PC-3 (cell line): ENCODE results near the gene SLC46A2. TPM values are rescaled to one million over a fixed set of nuclear protein-coding genes. Genes with fewer than 3 reads are reported as not detected.

ENCODE experiments used
- ATAC-seq: fragments of 200-7000 bp; cut with Tn5 transposase; 2 replicates; pipeline ENCODE4 v1.9.1; 2020; ENCODE audit warnings: mild to moderate bottlenecking, moderate library complexity
- BruUV-seq: library from RNA; stranded (reverse); fragments of 400-500 nt; replicated peaks from 2 replicates; lab custom pipeline; 2021; lab: Mats Ljungman, UMichigan
- CTCF ChIA-PET: fragments of 300-600 bp; sonication (Branson Sonifier 250); formaldehyde crosslinking; loops from one replicate; lab custom pipeline; 2022; ENCODE audit warnings: antibody characterized with exemption; lab: Charles Lee
- POLR2A ChIA-PET: fragments of 300-600 bp; sonication (Branson Sonifier 250); formaldehyde crosslinking; loops from one replicate; lab custom pipeline; 2022; ENCODE audit warnings: antibody characterized with exemption; ENCODE audit not compliant: unreplicated experiment; lab: Charles Lee
- DNase-seq: peaks from one replicate; pipeline ENCODE4 v3.0.0-alpha.2; 2015
- H2AFZ ChIP-seq: fragments of 300-600 bp; sonication (generic); 2 replicates; pipeline ENCODE4 v1.6.0; 2016; ENCODE audit warnings: antibody characterized with exemption, low read length
- H3F3A ChIP-seq: fragments of 300-600 bp; sonication (generic); one replicate; pipeline ENCODE4 v1.6.0; 2017; ENCODE audit warnings: antibody characterized with exemption, low read length, control low read depth, mild to moderate bottlenecking; ENCODE audit not compliant: unreplicated experiment
- H3K27ac ChIP-seq: fragments of 300-600 bp; sonication (generic); 2 replicates; pipeline ENCODE4 v1.5.1; 2016; ENCODE audit warnings: mild to moderate bottlenecking, low read length
- H3K27me3 ChIP-seq: fragments of 300-600 bp; sonication (generic); 2 replicates; pipeline ENCODE4 v1.6.1; 2016; ENCODE audit warnings: low read length, mixed read lengths
- H3K36me3 ChIP-seq: fragments of 300-600 bp; sonication (generic); 2 replicates; pipeline ENCODE4 v1.6.1; 2016; ENCODE audit warnings: low read depth, mixed run types, low read length, mixed read lengths
- H3K4me1 ChIP-seq: fragments of 300-600 bp; sonication (generic); 2 replicates; pipeline ENCODE4 v1.5.1; 2016; ENCODE audit warnings: low read length; ENCODE audit not compliant: insufficient read depth
- H3K4me2 ChIP-seq: fragments of 300-600 bp; sonication (generic); 2 replicates; pipeline ENCODE4 v1.6.0; 2016; ENCODE audit warnings: low read length
- H3K4me3 ChIP-seq: fragments of 300-600 bp; sonication (generic); 2 replicates; pipeline ENCODE4 v1.5.1; 2016; ENCODE audit warnings: mild to moderate bottlenecking, low read length, mixed read lengths
- H3K79me2 ChIP-seq: fragments of 300-600 bp; sonication (generic); 2 replicates; pipeline ENCODE4 v1.6.1; 2017; ENCODE audit warnings: low read length, mixed read lengths
- H3K9ac ChIP-seq: fragments of 300-600 bp; sonication (generic); 2 replicates; pipeline ENCODE4 v1.6.0; 2016; ENCODE audit warnings: mild to moderate bottlenecking, low read length
- H3K9me2 ChIP-seq: fragments of 300-600 bp; sonication (generic); replicated peaks from 2 replicates; pipeline ENCODE4 v1.6.1; 2016; ENCODE audit warnings: mixed run types, low read length, mixed read lengths
- H3K9me3 ChIP-seq: fragments of 300-600 bp; sonication (generic); 2 replicates; pipeline ENCODE4 v1.6.1; 2016; ENCODE audit warnings: low read length, mixed read lengths
- H4K20me1 ChIP-seq: fragments of 300-600 bp; sonication (generic); 2 replicates; pipeline ENCODE4 v1.6.1; 2016; ENCODE audit warnings: low read length, mixed read lengths
- EZH2 ChIP-seq: fragments of 300-600 bp; sonication (generic); IDR thresholded peaks from one replicate; pipeline ENCODE4 v1.6.1; 2017; ENCODE audit warnings: antibody characterized with exemption, mild to moderate bottlenecking, low read length; ENCODE audit not compliant: unreplicated experiment
- EZH2phosphoT487 ChIP-seq: fragments of 300-600 bp; sonication (generic); IDR thresholded peaks from 2 replicates; pipeline ENCODE4 v1.6.1; 2018; ENCODE audit warnings: mild to moderate bottlenecking, antibody characterized with exemption, low read length, borderline replicate concordance
- intact Hi-C: fragments of 100-400 bp; cut with micrococcal nuclease; formaldehyde crosslinking; loops from 2 replicates; pipeline ENCODE4 v1.9.0; 2023
- total RNA-seq: library from RNA; depleted of rRNA; stranded (reverse); fragments of >200 nt; gene quantifications from 2 replicates; pipeline ENCODE4 v1.2.3, GENCODE V29; 2014
- TF ChIP-seq, protein P1 (sequence below): fragments of 300-600 bp; sonication (generic); conservative IDR thresholded peaks from 2 replicates; pipeline ENCODE4 v1.5.1; 2017; ENCODE audit warnings: antibody characterized with exemption, low read depth, mild to moderate bottlenecking, low read length

The SLC46A2 gene
- total RNA-seq, 1 experiment from 2014 or later = not detected

DNA sequence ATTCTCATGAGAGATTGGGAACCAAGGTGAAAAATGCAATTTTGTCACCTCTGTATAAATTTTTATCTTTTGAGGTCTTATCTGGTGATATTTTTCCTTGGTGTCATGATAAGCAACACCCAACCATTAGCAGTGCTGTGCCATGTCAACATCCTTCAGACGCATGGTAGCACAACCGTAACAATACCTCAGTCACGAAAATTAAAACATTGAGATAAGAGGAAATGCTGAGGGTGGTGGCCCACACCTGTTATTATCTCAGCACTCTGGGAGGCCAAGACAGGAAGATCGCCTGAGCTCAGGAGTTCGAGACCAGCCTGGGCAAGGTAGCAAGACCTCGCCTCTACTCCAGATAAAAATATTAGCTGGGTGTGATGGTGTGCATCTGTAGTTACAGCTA, 32.7 kb downstream of the SLC46A2 start:
- Histone ChIP-seq H3K79me2 (no peaks in the 10 kb centered on the region), H2AFZ (no peak overlapping the region), H3K4me1 (peaks cover 3% of the 10 kb centered on the region; the same call in 1 of the 2 replicates), H4K20me1 (no peaks in the 10 kb centered on the region), H3K4me2 (no peak overlapping the region), H3K4me3 (no peak overlapping the region), H3F3A (no peaks in the 10 kb centered on the region), H3K9me2 (no peaks in the 10 kb centered on the region), H3K27me3 (no peaks in the 10 kb centered on the region), H3K36me3 (no peaks in the 10 kb centered on the region), H3K27ac (no peak overlapping the region), H3K9ac (no peak overlapping the region), H3K9me3 (no peaks in the 10 kb centered on the region)
- ChIA-PET POLR2A (no interaction called here), CTCF (no interaction called here)
- ATAC-seq (no peak), DNase-seq (no peak)
- intact Hi-C loops = no loop called here
- TF ChIP-seq EZH2 = no peak
- TF ChIP-seq, protein P1, sequence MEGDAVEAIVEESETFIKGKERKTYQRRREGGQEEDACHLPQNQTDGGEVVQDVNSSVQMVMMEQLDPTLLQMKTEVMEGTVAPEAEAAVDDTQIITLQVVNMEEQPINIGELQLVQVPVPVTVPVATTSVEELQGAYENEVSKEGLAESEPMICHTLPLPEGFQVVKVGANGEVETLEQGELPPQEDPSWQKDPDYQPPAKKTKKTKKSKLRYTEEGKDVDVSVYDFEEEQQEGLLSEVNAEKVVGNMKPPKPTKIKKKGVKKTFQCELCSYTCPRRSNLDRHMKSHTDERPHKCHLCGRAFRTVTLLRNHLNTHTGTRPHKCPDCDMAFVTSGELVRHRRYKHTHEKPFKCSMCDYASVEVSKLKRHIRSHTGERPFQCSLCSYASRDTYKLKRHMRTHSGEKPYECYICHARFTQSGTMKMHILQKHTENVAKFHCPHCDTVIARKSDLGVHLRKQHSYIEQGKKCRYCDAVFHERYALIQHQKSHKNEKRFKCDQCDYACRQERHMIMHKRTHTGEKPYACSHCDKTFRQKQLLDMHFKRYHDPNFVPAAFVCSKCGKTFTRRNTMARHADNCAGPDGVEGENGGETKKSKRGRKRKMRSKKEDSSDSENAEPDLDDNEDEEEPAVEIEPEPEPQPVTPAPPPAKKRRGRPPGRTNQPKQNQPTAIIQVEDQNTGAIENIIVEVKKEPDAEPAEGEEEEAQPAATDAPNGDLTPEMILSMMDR = no peak
- TF ChIP-seq EZH2phosphoT487 = no peak
- no TSS peak for BruUV-seq

DNA sequence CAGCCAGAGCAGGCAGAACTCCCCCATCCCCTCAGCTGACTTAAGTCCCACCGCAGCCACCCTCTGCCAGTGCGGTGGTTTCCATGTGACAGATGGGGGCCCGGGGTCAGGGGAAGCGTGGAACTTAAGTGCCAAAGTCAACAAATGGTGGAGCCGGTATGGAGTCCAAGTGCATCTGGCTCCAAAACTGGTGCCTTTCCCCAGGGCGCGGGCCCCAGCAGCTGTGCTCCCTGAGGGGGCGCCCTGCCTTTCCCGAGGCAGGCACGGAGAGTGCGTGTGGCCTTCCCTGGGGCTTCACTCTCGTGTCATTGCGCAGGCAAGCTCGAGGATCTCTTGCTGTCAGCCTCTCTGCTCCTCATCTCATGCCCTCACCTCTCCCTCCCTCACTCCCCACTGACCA, 33.8 kb downstream of the SLC46A2 start:
- Histone ChIP-seq H3K79me2 (no peaks in the 10 kb centered on the region), H3K9me2 (no peaks in the 10 kb centered on the region), H3K9ac (no peak overlapping the region), H3F3A (no peaks in the 10 kb centered on the region), H3K4me3 (no peak overlapping the region), H3K4me1 (no peaks in the 10 kb centered on the region), H3K27me3 (no peaks in the 10 kb centered on the region), H3K4me2 (no peak overlapping the region), H3K9me3 (no peaks in the 10 kb centered on the region), H2AFZ (no peak overlapping the region), H3K36me3 (no peaks in the 10 kb centered on the region), H4K20me1 (no peaks in the 10 kb centered on the region), H3K27ac (no peak overlapping the region)
- intact Hi-C loops = no loop called here
- ChIA-PET POLR2A (no interaction called here), CTCF (no interaction called here)
- BruUV-seq = no TSS peak
- no peak for TF ChIP-seq EZH2
- TF ChIP-seq, protein P1 = no peak
- no peak for TF ChIP-seq EZH2phosphoT487
- DNase-seq = no peak
- no peak for ATAC-seq

DNA sequence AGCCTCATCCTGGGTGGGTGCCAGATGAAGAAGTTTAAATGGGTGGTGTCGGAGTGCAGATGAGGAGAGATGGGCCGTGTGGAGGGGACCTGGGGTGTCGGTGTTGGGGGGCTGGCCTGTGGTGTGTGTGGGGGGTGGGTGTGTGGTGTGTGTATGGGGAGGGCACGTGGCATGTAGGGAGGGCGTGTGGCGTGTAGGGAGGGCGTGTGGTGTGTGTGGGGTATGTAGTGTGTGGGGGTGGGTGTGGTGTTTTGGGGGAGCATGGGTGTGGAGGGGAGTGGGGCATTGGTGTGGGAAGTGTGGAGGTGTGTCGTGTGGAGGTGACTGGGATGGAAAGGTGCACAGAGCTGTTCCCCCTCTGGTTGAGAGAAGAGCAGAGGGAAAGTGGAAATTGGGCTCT, 34.5 kb downstream of the SLC46A2 start:
- no peak overlapping the region for H3K4me3 ChIP-seq
- DNase-seq = no peak
- H3K4me2 ChIP-seq = no peak overlapping the region
- BruUV-seq = no TSS peak
- intact Hi-C loops = no loop called here
- H3K27me3 ChIP-seq = no peaks in the 10 kb centered on the region
- no peaks in the 10 kb centered on the region for H3K36me3 ChIP-seq
- H4K20me1 ChIP-seq = no peaks in the 10 kb centered on the region
- no peak overlapping the region for H3K27ac ChIP-seq
- H3K4me1 ChIP-seq = no peaks in the 10 kb centered on the region
- H3K9ac ChIP-seq = no peak overlapping the region
- no peak overlapping the region for H2AFZ ChIP-seq
- ATAC-seq = no peak
- H3K9me2 ChIP-seq = no peaks in the 10 kb centered on the region
- TF ChIP-seq, protein P1 = no peak
- no peak for TF ChIP-seq EZH2
- no peak for TF ChIP-seq EZH2phosphoT487
- no peaks in the 10 kb centered on the region for H3F3A ChIP-seq
- ChIA-PET CTCF (no interaction called here), POLR2A (no interaction called here)
- no peaks in the 10 kb centered on the region for H3K9me3 ChIP-seq
- no peaks in the 10 kb centered on the region for H3K79me2 ChIP-seq
